HG02973 (cell line): ENCODE results near the gene CDC73.
"Not testable (repeated sequence)": the region's sequence is repeated elsewhere in the genome, so short reads cannot be mapped to it uniquely, and the experiment has no call there.

Experiments
- ATAC-seq: cut with Tn5 transposase; IDR thresholded peaks from one replicate; pipeline ENCODE4 v1.9.1; 2021; ENCODE audit warnings: moderate library complexity; ENCODE audit not compliant: unreplicated experiment

CDC73 gene

GRCh38 chr1:193113992-193114332 is 7.9 kb upstream of the CDC73 start:
- no peak for ATAC-seq

DNA sequence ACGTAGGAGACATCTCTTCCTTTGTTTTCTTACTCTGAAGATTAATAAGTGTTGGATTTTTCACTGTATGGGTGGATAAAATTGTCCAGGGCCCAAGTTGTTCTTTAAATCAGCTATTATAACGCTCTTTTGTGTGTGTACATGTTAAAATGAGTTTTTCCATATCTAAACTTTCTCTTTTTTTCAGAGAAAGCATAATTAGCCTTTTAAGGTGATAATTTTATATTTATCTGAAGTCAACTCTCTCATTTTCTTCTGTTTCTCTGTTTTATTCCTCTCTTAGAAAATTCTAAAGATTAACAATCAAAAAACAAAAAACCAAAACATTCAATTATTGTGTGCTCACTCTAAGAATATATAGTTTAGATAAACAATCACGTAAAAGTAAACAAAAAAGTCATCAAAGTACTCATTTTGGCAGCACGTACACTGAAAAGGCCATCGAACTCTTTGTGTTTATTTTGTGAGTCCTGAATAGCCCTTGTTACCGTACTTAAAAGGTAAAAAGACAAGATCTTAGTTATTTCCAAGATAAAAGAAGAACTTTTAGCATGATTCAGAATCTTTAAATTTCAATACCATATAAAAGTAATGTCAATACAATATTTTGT is 7.2 kb upstream of the CDC73 start:
- no peak for ATAC-seq

GRCh38 chr1:193115629-193116227 is 6.1 kb upstream of the CDC73 start:
- no peak for ATAC-seq

- ATAC-seq: not testable (repeated sequence)
Measured at GRCh38 chr1:193117167-193117566, 4.7 kb upstream of the CDC73 start.

DNA sequence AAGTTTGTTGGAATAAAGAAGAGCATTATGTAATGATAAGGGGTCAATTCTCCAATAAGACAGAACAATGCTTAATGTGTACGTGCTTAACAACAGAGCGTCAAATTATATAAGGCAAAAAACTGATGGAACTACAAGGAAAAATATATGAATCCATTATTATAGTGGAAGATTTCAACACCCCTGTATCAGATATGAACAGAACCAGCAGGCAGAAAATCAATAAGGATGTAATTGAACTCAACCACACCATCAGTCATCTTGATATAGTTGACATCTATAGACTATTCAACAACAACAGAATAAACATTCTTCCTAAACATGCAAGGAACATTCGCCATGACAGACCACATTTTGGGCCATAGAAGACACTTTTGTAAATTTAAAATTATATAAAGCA is 3.6 kb upstream of the CDC73 start:
- ATAC-seq: no peak

GRCh38 chr1:193118803-193119730 is 2.8 kb upstream of the CDC73 start:
- ATAC-seq: no peak

DNA sequence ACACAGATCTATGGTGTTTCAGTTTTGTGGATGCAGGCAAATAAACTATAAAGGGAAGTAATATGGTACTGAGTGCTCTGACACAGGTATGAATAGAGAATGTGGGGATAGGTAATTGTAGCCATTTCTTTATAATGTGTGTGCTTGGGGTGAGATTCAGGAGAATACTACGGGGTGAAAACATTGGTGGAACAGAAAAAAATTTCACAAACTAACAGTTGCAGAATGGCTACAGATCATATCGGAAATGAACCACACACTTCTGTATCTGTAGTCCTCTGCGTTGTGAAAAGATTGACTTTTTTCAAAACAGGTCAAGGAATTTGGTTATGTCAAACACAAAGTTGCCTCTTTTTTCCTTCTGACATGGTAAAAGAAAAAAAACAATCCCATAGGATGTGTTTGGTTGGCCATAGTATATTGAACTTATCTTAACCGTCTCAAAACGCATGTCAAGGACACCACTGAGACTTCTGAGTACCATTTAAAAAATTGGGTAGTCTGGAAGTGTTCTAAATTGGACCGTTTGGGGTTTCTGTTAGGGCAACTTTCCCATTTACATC is 1.1 kb upstream of the CDC73 start:
- ATAC-seq: no peak

DNA sequence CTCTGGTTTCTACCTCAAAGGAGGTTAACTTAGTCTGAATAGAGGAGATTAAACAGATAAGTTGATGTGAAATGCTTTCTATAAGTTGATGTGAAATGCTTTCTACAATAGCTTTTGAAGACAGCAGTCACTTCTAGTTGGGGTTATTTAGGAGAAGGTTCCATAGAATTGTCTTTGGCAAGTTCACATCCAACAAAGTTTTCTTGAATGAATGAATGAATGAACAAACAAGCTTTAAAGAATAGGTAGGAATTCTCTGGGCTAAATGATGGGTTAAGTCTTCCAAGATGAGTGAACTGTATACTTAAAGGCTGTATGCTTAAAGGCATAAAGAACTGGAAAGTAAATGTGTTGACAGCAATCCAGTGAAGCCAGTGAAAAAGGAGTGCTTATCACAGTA is 1.9 kb downstream of the CDC73 start:
- ATAC-seq: no peak

DNA sequence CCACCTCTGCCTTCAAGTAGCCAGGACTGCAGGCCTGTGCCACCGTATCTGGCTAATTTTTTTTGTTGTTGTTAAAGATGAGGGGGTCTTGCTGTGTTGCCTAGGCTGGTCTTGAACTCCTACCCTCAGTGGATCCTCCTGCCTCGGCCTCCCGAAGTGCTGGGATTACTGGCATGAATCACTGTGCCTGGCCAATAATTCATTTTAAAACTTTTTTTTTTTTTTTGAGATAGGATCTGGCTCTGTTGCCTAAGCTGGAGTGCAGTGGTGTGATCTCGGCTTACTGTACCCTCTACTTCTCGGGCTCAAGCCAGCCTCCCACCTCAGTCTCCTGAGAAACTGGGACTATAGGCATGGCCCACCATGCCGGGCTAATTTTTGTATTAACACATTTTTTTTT is 3.5 kb downstream of the CDC73 start:
- ATAC-seq: no peak

DNA sequence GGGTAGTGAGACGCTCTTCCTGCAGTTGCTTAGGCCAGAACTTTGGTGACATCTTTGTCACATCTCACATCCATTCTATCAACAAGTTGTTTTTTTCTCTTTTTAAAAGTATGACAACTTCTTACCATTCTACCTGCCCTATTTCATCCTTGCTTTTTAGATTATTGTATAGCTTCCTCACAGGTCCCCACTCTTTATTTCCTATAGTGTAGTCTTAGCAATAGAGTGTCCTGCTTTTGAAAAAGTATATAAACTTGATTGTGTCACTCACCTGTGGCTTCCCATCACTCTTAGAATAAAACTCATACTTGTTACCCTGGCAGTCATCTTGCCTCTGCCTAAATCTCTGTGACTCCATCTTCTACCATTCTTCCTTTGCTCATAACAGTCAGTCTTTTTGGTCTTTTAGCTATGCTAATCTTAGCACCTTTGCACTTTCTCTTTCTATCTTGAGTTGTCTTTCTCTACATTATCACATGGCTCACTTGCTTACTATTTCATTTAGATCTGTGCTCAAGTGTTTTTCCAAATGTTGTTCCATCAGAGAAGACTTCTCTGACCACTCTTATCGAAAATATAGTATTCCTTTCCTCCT is 9.5 kb downstream of the CDC73 start:
- peak; percentile 75 for ATAC-seq

GRCh38 chr1:193140254-193140653 is 18.4 kb downstream of the CDC73 start:
- no peak for ATAC-seq

DNA sequence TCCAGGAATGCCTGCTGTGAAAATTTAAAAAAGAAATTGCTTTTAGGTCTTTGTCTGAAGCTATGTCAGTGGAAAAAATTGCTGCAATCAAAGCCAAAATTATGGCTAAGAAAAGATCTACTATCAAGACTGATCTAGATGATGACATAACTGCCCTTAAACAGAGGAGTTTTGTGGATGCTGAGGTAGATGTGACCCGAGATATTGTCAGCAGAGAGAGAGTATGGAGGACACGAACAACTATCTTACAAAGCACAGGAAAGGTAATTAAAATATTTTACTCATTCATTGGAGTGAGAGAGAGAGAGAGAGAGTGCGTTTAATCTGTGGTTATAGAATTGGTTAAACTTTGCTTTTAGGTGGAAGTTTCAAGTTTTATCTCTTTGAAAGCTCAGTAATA is 20.0 kb downstream of the CDC73 start:
- no peak for ATAC-seq

GRCh38 chr1:193142409-193142808 is 20.6 kb downstream of the CDC73 start:
- ATAC-seq: no peak

DNA sequence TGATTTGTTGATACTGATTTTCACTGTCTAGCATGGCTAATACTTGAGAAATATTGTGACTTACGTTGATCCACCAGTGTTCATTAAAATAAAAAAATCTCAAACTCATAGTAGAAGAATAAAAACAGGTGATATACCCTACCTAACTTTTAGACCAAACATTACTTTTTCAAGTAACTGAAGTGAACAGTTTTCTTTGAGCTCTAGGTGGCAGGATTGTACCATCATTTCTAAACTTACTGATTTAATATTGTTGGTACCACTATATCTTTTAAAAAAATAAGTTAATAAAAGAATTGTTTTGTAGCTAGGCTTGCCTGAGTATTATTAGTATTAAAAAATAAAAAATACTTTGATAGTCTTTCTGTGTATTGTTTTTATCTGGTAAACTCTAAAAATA is 21.5 kb downstream of the CDC73 start:
- ATAC-seq: no peak

- no peak for ATAC-seq
Measured at GRCh38 chr1:193144361-193144938, 22.6 kb downstream of the CDC73 start.

GRCh38 chr1:193144999-193145398 is 23.2 kb downstream of the CDC73 start:
- ATAC-seq: no peak

DNA sequence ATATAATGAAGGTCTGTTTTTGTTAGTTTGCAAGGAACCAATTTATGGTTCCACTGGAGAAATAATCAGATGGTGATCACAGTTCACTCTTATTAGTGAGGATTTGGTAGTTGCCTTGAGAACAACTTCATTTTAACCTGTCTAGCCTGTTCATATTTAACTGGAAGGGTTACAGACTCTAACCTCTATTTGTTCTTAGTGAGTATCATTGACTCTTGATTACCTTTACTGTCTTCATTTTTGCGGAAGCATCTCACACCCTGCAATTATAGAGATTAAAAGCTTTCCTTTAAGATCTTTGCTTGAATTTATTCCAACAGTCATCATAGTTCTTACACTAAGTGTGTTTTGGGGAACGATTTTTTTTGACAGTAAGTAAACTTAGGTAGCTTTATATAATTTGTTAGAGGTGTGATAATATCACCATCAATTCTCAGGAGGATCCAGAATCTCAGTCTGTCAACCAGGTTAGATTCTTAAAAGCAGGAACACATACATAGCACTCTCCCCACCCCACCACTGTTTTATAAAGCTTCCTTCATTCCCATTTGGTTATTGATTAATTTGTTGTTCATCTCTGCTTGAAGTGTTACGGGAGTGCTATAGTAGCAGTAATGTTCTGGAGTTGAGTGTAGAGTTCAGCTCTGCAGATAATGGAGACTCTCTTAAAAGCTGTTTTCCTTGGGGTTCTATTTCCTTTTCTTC is 34.4 kb downstream of the CDC73 start:
- no peak for ATAC-seq

GRCh38 chr1:193156822-193157142 is 35.0 kb downstream of the CDC73 start:
- no peak for ATAC-seq

GRCh38 chr1:193157360-193157759 is 35.5 kb downstream of the CDC73 start:
- ATAC-seq: no peak

DNA sequence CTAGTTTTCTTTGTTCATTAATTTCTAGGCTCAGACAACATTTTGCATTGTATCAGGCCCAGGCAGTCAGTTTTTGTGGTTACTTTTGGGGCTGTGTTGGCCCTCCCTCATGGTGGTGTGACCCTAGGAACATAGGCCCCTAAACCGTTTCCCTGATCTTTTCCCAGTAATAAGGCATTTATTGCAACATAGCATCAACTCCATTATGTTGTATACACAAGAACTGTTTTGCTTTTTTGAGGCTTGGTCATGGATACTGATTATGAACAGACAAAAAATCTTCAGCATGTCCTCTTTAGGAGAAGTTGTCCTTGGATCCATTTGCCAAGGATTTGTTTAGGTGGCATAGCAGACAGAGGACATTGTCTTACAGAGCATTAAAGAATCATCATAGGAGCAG is 54.3 kb downstream of the CDC73 start:
- no peak for ATAC-seq

DNA sequence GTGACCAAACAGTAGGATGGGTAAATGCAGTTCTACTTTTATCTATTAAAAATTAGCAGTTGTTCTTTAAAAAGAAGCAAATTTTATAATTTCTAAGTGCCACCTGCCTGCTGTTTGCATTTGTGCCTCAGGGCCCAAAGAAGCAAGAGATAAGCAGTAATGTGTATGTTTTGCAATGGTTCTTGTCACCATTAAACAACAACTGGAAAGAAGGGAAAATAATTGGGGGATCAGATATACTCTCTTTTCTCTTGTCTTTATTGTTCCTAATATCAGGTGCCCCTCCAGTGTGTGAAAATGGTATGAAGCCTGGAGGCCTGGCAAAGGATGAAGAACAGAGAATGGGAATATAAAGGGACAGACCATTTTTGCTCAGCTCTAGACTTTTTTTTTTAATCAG is 55.0 kb downstream of the CDC73 start:
- no peak for ATAC-seq
